GM23338 (cell line): ENCODE results near the gene DVL2. TPM values are rescaled to one million over a fixed set of nuclear protein-coding genes. Genes with fewer than 3 reads are reported as not detected.

Experiments used
- ATAC-seq: fragments of 200-7000 bp; cut with Tn5 transposase; 3 replicates; pipeline ENCODE4 v1.9.1; 2020
- DNase-seq: peaks from one replicate; pipeline ENCODE4 v3.0.0-alpha.2; 2015; ENCODE audit warnings: low spot score
- H2AFZ ChIP-seq: fragments of 200-600 bp; sonication (generic); 2 replicates; pipeline ENCODE4 v1.8.0; 2016; ENCODE audit warnings: antibody characterized with exemption, mild to moderate bottlenecking, moderate library complexity
- H3F3A ChIP-seq: fragments of 200-600 bp; sonication (generic); replicated peaks from 2 replicates; pipeline ENCODE4 v1.8.0; 2017; ENCODE audit warnings: antibody characterized with exemption, mixed run types, low read depth
- H3K27ac ChIP-seq: fragments of 200-600 bp; sonication (generic); 2 replicates; pipeline ENCODE4 v1.6.1; 2016; ENCODE audit warnings: low read depth
- H3K27me3 ChIP-seq: fragments of 200-600 bp; sonication (generic); 2 replicates; pipeline ENCODE4 v1.8.0; 2016; ENCODE audit warnings: mild to moderate bottlenecking, mixed run types, moderate library complexity; ENCODE audit not compliant: insufficient read depth
- H3K36me3 ChIP-seq: fragments of 200-600 bp; sonication (generic); 2 replicates; pipeline ENCODE4 v1.8.0; 2016; ENCODE audit warnings: mild to moderate bottlenecking; ENCODE audit not compliant: insufficient read depth
- H3K4me1 ChIP-seq: fragments of 200-600 bp; sonication (generic); 2 replicates; pipeline ENCODE4 v1.8.0; 2016; ENCODE audit warnings: mild to moderate bottlenecking, moderate library complexity; ENCODE audit not compliant: insufficient read depth
- H3K4me2 ChIP-seq: fragments of 200-600 bp; sonication (generic); 2 replicates; pipeline ENCODE4 v1.7.1; 2017; ENCODE audit warnings: mixed run types
- H3K4me3 ChIP-seq: fragments of 200-600 bp; sonication (generic); 2 replicates; pipeline ENCODE4 v1.6.1; 2016; ENCODE audit warnings: mixed run types
- H3K79me2 ChIP-seq: fragments of 200-600 bp; sonication (generic); replicated peaks from 2 replicates; pipeline ENCODE4 v1.8.0; 2017; ENCODE audit warnings: mild to moderate bottlenecking; ENCODE audit not compliant: insufficient read depth
- H3K9me2 ChIP-seq: fragments of 200-600 bp; sonication (generic); 2 replicates; pipeline ENCODE4 v1.8.0; 2017; ENCODE audit not compliant: insufficient read depth
- H4K20me1 ChIP-seq: fragments of 200-600 bp; sonication (generic); replicated peaks from 2 replicates; pipeline ENCODE4 v1.8.0; 2017; ENCODE audit warnings: mild to moderate bottlenecking; ENCODE audit not compliant: insufficient read depth
- H3K27ac Mint-ChIP-seq: 2 replicates; pipeline ENCODE4 v1.8.0; 2020; ENCODE audit warnings: inconsistent platforms, mild to moderate bottlenecking, moderate library complexity, mixed read lengths
- H3K27me3 Mint-ChIP-seq: 3 replicates; pipeline ENCODE4 v1.8.0; 2022; ENCODE audit warnings: low read depth, mild to moderate bottlenecking, moderate library complexity, mixed read lengths, inconsistent platforms; ENCODE audit not compliant: insufficient read depth, poor library complexity
- H3K36me3 Mint-ChIP-seq: 3 replicates; pipeline ENCODE4 v1.8.0; 2021; ENCODE audit warnings: low read depth, mild to moderate bottlenecking, inconsistent platforms, moderate library complexity, mixed read lengths
- H3K4me1 Mint-ChIP-seq: 3 replicates; pipeline ENCODE4 v1.8.0; 2020; ENCODE audit warnings: mild to moderate bottlenecking, inconsistent platforms, mixed read lengths
- H3K4me3 Mint-ChIP-seq: 3 replicates; pipeline ENCODE4 v1.8.0; 2021; ENCODE audit warnings: moderate library complexity, mild to moderate bottlenecking, inconsistent platforms, mixed read lengths
- H3K9me3 Mint-ChIP-seq: 3 replicates; pipeline ENCODE4 v1.8.0; 2020; ENCODE audit warnings: moderate library complexity, mild to moderate bottlenecking, inconsistent platforms, mixed read lengths
- CREB1 ChIP-seq: fragments of 250-450 bp; sonication (Bioruptor Pico); IDR thresholded peaks from 2 replicates; pipeline ENCODE4 v1.5.0; 2020; ENCODE audit warnings: low read depth, mild to moderate bottlenecking, moderate library complexity
- EZH2phosphoT487 ChIP-seq: fragments of 200-600 bp; sonication (generic); IDR thresholded peaks from one replicate; pipeline ENCODE4 v1.8.1; 2018; ENCODE audit warnings: antibody characterized with exemption; ENCODE audit not compliant: unreplicated experiment
- STAT1 ChIP-seq: IDR thresholded peaks from one replicate; pipeline ENCODE4 v1.6.1; 2016; ENCODE audit warnings: antibody characterized with exemption; ENCODE audit not compliant: unreplicated experiment
- ZNF114 ChIP-seq: fragments of 250-450 bp; sonication (Bioruptor Pico); IDR thresholded peaks from 2 replicates; pipeline ENCODE4 v1.5.0; 2020; ENCODE audit warnings: mild to moderate bottlenecking, moderate library complexity
- polyA plus RNA-seq: library from polyadenylated mRNA; unstranded; fragments of >200 nt; fragmentation: Nextera tagmentation; extraction: Ambion mirVana; gene quantifications from 2 replicates; pipeline ENCODE4 v1.2.1, GENCODE V29; 2016
- total RNA-seq: library from RNA; depleted of rRNA; stranded (reverse); fragments of >200 nt; shearing (Covaris generic); gene quantifications from 2 replicates; pipeline ENCODE4 v1.2.3, GENCODE V29; 2014
- TF ChIP-seq, protein P1 (sequence below): fragments of 250-450 bp; sonication (Bioruptor Pico); IDR thresholded peaks from 2 replicates; pipeline ENCODE4 v1.5.0; 2020; ENCODE audit warnings: mild to moderate bottlenecking, moderate library complexity

DVL2 gene
- total and polyA plus RNA-seq, 2 experiments from 2014 or later: 19.7 to 80.6 TPM

DNA sequence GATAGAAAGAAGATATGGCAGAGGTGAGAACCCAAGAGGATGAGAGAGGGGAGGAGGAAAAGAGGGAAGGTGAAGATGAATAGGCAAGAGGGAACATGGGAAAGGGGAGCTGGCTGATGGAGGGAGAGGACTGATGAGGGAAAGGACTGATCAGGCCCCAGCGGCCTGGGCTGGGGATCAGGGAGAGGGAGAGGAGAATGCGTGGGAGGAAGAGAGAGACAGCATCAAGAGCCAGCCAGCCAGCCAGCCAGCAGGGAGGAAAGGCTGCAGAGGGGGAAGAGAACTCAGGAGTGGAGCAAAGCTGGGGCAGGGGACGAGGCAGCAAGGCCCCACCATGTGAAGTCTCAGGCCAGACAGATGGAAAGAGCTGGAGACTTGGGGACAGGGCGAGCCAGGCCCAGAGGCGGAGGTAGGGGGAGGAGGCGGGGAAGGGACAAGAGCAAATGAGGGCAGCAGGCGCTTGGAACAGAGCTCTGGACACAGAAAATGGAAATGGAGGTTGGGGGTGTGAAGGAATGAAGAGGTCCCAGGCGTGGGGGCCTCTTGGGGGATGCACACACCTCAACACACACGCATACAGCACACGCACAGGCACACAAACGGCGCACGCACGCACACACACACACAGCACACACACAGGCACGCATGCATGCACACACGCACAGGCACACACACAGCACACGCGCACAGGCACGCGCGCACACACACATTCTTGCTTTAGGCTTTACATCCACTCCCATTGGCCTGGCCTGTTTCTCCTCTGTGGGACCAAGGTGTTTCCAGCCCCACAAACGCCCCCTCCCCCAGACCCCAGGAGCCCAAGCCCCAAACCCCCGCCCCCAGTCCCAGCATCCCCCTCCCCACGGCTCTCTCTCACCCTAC is 27.0 kb downstream of the DVL2 start (continued):
- TF ChIP-seq, protein P1, sequence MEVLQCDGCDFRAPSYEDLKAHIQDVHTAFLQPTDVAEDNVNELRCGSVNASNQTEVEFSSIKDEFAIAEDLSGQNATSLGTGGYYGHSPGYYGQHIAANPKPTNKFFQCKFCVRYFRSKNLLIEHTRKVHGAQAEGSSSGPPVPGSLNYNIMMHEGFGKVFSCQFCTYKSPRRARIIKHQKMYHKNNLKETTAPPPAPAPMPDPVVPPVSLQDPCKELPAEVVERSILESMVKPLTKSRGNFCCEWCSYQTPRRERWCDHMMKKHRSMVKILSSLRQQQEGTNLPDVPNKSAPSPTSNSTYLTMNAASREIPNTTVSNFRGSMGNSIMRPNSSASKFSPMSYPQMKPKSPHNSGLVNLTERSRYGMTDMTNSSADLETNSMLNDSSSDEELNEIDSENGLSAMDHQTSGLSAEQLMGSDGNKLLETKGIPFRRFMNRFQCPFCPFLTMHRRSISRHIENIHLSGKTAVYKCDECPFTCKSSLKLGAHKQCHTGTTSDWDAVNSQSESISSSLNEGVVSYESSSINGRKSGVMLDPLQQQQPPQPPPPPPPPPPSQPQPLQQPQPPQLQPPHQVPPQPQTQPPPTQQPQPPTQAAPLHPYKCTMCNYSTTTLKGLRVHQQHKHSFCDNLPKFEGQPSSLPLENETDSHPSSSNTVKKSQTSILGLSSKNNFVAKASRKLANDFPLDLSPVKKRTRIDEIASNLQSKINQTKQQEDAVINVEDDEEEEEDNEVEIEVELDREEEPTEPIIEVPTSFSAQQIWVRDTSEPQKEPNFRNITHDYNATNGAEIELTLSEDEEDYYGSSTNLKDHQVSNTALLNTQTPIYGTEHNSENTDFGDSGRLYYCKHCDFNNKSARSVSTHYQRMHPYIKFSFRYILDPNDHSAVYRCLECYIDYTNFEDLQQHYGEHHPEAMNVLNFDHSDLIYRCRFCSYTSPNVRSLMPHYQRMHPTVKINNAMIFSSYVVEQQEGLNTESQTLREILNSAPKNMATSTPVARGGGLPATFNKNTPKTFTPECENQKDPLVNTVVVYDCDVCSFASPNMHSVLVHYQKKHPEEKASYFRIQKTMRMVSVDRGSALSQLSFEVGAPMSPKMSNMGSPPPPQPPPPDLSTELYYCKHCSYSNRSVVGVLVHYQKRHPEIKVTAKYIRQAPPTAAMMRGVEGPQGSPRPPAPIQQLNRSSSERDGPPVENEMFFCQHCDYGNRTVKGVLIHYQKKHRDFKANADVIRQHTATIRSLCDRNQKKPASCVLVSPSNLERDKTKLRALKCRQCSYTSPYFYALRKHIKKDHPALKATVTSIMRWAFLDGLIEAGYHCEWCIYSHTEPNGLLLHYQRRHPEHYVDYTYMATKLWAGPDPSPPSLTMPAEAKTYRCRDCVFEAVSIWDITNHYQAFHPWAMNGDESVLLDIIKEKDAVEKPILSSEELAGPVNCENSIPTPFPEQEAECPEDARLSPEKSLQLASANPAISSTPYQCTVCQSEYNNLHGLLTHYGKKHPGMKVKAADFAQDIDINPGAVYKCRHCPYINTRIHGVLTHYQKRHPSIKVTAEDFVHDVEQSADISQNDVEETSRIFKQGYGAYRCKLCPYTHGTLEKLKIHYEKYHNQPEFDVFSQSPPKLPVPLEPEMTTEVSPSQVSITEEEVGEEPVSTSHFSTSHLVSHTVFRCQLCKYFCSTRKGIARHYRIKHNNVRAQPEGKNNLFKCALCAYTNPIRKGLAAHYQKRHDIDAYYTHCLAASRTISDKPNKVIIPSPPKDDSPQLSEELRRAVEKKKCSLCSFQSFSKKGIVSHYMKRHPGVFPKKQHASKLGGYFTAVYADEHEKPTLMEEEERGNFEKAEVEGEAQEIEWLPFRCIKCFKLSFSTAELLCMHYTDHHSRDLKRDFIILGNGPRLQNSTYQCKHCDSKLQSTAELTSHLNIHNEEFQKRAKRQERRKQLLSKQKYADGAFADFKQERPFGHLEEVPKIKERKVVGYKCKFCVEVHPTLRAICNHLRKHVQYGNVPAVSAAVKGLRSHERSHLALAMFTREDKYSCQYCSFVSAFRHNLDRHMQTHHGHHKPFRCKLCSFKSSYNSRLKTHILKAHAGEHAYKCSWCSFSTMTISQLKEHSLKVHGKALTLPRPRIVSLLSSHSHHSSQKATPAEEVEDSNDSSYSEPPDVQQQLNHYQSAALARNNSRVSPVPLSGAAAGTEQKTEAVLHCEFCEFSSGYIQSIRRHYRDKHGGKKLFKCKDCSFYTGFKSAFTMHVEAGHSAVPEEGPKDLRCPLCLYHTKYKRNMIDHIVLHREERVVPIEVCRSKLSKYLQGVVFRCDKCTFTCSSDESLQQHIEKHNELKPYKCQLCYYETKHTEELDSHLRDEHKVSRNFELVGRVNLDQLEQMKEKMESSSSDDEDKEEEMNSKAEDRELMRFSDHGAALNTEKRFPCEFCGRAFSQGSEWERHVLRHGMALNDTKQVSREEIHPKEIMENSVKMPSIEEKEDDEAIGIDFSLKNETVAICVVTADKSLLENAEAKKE (CRISPR knock-in tag): no peak
- TF ChIP-seq STAT1: no peak

DNA sequence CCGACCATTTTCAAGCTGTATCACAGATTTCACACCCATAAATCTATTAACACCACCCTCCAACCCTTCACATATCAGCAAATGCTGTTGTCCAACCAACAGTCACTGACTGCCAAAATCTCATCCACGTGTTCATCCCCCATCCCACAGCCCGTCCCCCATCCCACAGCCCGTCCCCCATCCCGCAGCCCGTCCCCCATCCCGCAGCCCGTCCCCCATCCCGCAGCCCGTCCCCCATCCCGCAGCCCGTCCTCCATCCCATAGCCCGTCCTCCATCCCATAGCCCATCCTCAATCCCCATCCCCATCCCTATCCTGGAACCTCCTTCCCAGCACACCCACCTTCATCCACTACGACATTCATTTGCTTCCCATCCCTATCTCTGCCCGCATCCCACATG is 28.8 kb downstream of the DVL2 start:
- Histone ChIP-seq H3K4me1 (peaks cover 35% of the 10 kb centered on the region), H3K79me2 (peaks cover 36% of the 10 kb centered on the region), H3K4me3 (peak overlapping the region; percentile 55), H3K36me3 (peaks cover 15% of the 10 kb centered on the region), H3K9me2 (no peaks in the 10 kb centered on the region), H3K27ac (no peak overlapping the region), H2AFZ (no peak overlapping the region), H3K4me2 (peak overlapping the region; percentile 89), H3K27me3 (no peaks in the 10 kb centered on the region), H3F3A (peaks cover 26% of the 10 kb centered on the region), H4K20me1 (peaks cover 10% of the 10 kb centered on the region)
- Mint-ChIP-seq H3K36me3 (peaks cover 34% of the 10 kb centered on the region), H3K9me3 (no peaks in the 10 kb centered on the region; the same call in 2 of the 3 replicates), H3K4me3 (peak overlapping the region; percentile 80), H3K4me1 (peaks cover 51% of the 10 kb centered on the region), H3K27me3 (peaks cover 14% of the 10 kb centered on the region), H3K27ac (peak overlapping the region; percentile 57)
- ATAC-seq (no peak), DNase-seq (no peak)
- TF ChIP-seq EZH2phosphoT487 (no peak), CREB1 (CRISPR knock-in tag) (no peak), ZNF114 (no peak)
- TF ChIP-seq, protein P1 (CRISPR knock-in tag): no peak
